SK-MEL-5 (cell line): ENCODE results near the gene TLR8. TPM values are rescaled to one million over a fixed set of nuclear protein-coding genes. Genes with fewer than 3 reads are reported as not detected.

Source experiments
- DNase-seq: peaks from one replicate; pipeline ENCODE4 v3.0.0-alpha.2; 2016; ENCODE audit warnings: low read depth, low spot score
- in situ Hi-C: cut with HindIII; loops from 2 replicates; pipeline ENCODE4 v1.10.0; 2016; ENCODE audit warnings: low sequenced_read_pairs, high pct_unique_total_duplicates, low pct_unique_long_range_greater_than_20kb
- polyA plus RNA-seq, 2 experiments: library from polyadenylated mRNA; depleted of rRNA; stranded (reverse); fragments of >200 nt; gene quantifications; 2 replicates each; pipeline ENCODE4 v1.2.3, GENCODE V29; 2015
- total RNA-seq: library from RNA; depleted of rRNA; stranded (reverse); fragments of >200 nt; shearing (Covaris generic); gene quantifications from 2 replicates; pipeline ENCODE4 v1.2.3, GENCODE V29; 2014; rRNA removed

Gene TLR8
- not detected in 2 replicates for total RNA-seq
- not detected in 2 replicates for polyA plus RNA-seq (2015; cell fraction: cytosol; rRNA removed)
- not detected in 2 replicates for polyA plus RNA-seq (2015; cell fraction: nucleus; rRNA removed)

GRCh38 chrX:12906046-12906761 is at the start of gene TLR8:
Gene TLR8, plus strand, starts transcription at chrX:12906620. Its CDS starts 87 bp downstream, at chrX:12906707.
- no peak for DNase-seq
- in situ Hi-C loops: no loop called here

DNA sequence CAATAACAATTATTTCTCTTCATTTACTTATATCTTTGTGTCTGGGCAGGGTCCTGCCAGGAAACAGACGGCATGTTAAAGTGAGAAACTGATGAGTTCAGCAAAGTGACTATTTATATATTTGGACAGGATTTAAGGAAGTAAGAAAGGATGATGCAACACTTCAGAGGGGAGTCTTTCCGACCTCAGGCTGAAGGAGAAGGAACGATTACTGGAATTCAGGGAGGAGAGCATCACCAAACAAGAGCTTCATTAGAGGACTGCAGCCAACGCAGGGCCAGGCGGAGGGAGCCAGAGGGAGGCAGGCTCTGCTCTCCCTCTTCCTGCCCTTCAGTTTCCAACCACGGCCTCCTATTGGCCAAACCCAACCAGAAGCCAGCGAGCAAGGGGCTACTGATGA is 41.1 kb upstream of the TLR8 start:
- no peak for DNase-seq
- in situ Hi-C loops: no loop called here

- DNase-seq: no peak
- in situ Hi-C loops: no loop called here
Observed at GRCh38 chrX:12866451-12867377, 39.7 kb upstream of the TLR8 start, which contains the start of gene TLR7. Gene TLR7, plus strand, starts transcription at chrX:12867072. Its CDS starts 507 bp downstream, at chrX:12867579.

GRCh38 chrX:12867685-12868084 is 38.7 kb upstream of the TLR8 start:
- in situ Hi-C loops: no loop called here
- DNase-seq: no peak

DNA sequence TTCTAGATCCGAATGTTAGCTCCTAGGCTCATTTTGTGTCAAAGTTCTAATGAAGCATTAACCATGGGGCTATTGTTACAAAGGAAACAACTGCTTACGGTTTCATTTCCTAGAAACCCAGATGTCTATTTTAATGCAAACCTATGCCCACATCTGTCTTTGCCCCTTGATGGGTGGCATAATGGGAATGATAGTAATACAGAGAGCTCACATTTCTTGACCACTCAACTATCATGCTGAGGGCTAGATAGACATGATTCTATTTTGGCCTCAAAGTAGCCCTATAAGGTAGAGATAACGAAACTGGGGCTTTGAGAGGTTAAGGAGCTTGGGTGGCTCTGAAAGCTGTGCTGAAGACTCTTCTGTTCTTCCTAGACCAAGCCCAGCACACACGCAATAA is 37.7 kb upstream of the TLR8 start:
- no peak for DNase-seq
- in situ Hi-C loops: no loop called here

- no peak for DNase-seq
- in situ Hi-C loops: no loop called here
Observed at GRCh38 chrX:12871257-12871656, 35.2 kb upstream of the TLR8 start.

DNA sequence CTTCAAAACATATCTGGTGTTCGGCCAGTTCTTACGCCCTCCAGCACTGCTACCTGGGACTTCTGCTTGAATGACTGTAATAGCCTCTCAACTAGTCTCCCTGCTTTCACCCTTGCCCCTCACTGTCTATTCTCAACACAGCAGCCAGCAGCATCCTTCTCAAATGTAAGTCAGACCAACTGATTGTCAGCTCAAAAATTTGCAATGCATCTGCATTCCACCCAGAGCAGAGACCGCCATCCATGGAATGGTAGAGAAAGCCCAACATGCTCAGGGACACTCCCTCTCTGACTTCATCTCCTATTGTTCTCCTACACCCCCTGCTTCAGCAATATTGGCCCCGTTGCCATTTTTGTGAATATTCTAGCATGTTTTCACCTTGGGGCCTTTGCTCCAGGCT is 33.7 kb upstream of the TLR8 start:
- in situ Hi-C loops: no loop called here

GRCh38 chrX:12874581-12874980 is 31.8 kb upstream of the TLR8 start:
- in situ Hi-C loops: no loop called here

More for the DNA sequence above, 33.7 kb upstream of the TLR8 start:
- no peak for DNase-seq

DNA sequence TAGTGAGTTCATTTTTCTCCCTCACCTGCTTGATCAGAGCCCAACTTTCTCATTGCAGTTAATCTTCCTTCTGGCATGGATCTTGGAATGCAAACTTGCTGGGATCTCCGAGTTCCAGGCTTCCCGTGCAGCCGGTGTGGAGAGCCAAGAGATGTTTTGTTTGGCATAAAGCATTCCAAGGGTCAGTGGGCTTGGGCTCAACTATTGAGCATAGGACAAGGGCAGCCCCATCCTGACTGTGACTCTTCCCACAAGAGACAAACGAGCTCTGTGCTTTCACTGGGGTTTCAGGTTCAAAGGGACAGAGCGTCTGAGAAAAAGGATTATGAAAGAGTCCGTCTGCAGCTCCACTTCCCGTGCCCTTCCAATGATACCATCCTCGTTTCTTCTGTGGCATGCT is 29.0 kb upstream of the TLR8 start:
- in situ Hi-C loops: no loop called here
- no peak for DNase-seq

More at GRCh38 chrX:12874581-12874980, 31.8 kb upstream of the TLR8 start:
- DNase-seq: no peak

GRCh38 chrX:12878536-12878935 is 27.9 kb upstream of the TLR8 start:
- in situ Hi-C loops: no loop called here
- peak; percentile 51 for DNase-seq

DNA sequence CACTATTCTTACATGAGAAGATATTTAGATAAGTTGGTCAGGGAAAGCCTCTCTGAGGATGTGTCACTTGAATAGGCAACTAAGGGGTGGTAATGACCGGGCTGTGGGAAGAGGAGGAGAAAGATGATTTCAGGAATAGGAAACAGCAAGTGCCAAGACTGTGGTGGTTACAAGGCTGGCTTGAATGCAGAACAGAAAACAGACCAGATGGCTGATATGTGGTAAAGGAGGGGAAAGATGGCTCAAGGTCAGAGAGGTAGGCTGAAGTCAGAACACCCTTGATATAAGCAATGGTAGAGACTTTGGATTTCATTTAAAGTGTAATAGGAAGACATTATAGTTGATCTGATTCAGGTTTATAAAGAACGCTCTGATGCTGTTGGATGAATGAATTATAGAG is 24.5 kb upstream of the TLR8 start:
- DNase-seq: no peak
- in situ Hi-C loops: no loop called here

DNA sequence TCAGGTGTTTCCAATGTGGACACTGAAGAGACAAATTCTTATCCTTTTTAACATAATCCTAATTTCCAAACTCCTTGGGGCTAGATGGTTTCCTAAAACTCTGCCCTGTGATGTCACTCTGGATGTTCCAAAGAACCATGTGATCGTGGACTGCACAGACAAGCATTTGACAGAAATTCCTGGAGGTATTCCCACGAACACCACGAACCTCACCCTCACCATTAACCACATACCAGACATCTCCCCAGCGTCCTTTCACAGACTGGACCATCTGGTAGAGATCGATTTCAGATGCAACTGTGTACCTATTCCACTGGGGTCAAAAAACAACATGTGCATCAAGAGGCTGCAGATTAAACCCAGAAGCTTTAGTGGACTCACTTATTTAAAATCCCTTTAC is 20.9 kb upstream of the TLR8 start:
- DNase-seq: no peak
- in situ Hi-C loops: no loop called here

- DNase-seq: no peak
- in situ Hi-C loops: no loop called here
Observed at GRCh38 chrX:12886545-12886944, 19.9 kb upstream of the TLR8 start.

- in situ Hi-C loops: no loop called here
- DNase-seq: no peak
Observed at GRCh38 chrX:12887141-12887540, 19.3 kb upstream of the TLR8 start.

DNA sequence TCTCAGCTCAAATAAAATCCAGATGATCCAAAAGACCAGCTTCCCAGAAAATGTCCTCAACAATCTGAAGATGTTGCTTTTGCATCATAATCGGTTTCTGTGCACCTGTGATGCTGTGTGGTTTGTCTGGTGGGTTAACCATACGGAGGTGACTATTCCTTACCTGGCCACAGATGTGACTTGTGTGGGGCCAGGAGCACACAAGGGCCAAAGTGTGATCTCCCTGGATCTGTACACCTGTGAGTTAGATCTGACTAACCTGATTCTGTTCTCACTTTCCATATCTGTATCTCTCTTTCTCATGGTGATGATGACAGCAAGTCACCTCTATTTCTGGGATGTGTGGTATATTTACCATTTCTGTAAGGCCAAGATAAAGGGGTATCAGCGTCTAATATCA is 18.7 kb upstream of the TLR8 start:
- no peak for DNase-seq
- in situ Hi-C loops: no loop called here

DNA sequence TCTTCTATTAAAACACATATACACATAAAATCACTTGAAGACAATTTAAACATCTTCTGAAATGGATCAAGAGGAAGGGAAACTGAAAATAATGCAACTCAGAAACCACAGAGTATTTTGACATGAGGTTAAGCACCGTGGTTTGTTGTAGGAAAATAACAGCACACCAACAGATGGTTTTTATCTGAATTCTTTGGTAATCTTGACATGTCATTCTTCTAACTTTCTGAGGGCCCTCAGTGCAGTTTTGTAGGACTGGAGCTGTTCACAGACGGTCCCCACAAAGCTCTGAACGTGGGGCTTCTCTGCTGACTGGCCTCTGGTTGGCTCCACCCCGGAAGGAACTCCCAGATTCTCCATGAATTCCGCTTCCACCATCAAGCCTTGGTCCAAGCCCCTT is 16.0 kb upstream of the TLR8 start:
- DNase-seq: no peak
- in situ Hi-C loops: no loop called here

DNA sequence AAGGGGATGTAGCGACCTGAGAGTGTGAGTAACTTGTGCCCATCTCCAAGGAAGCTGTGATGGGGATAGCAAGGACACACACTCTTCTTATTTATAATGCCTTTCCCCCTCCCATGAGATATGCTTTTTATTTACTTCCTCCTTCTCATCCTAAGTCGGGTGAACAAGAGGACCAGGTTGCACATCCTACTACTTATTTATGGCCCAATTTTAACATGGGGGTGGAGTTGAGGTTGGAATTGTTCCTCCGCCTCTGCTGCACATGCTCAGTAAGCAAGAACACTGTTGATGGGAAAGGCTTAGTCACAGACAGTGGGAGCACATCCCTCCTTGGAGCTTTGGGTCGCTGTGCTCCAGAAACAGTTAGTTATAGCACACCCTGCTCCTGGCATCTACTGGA is 15.2 kb upstream of the TLR8 start:
- DNase-seq: no peak
- in situ Hi-C loops: no loop called here

DNA sequence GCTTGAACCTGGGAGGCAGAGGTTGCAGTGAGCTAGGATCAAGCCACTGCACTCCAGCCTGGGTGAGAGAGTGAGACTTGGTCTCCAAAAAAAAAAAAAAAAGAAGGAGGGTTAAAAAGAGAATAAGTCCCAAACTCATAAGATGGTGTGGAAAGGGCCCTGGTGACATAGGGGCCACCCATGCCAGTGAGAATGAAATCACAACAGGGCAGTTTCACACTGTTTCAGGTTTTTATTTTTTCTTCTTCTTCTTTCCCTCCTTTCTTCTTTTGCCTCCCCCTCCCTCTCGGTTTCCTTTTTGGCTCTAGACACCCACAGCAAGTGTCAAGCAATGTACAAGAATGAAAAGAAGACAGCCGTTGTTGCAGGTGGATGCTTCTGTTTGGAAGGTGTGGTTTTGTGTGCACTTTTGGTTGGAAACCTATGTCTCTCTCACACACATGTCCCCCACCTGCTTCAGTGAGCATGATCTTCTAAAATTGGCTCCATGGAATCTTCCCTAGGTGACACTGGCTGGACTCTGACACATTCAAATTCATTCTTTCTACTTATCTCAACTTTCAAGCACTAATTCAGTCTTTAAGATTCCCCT is 14.4 kb upstream of the TLR8 start:
- in situ Hi-C loops: no loop called here
- DNase-seq: no peak
